NCI-H345 (cell line): ENCODE results near the gene FOXD2.
A peak's percentile ranks its signal among the peaks of the same experiment; 100 is the strongest.
"Not testable (repeated sequence)": the region's sequence is repeated elsewhere in the genome, so short reads cannot be mapped to it uniquely, and the experiment has no call there.

ENCODE experiments used
- DNase-seq: peaks from one replicate; lab custom pipeline; 2025; lab: John Stamatoyannopoulos, UW

The FOXD2 gene

DNA sequence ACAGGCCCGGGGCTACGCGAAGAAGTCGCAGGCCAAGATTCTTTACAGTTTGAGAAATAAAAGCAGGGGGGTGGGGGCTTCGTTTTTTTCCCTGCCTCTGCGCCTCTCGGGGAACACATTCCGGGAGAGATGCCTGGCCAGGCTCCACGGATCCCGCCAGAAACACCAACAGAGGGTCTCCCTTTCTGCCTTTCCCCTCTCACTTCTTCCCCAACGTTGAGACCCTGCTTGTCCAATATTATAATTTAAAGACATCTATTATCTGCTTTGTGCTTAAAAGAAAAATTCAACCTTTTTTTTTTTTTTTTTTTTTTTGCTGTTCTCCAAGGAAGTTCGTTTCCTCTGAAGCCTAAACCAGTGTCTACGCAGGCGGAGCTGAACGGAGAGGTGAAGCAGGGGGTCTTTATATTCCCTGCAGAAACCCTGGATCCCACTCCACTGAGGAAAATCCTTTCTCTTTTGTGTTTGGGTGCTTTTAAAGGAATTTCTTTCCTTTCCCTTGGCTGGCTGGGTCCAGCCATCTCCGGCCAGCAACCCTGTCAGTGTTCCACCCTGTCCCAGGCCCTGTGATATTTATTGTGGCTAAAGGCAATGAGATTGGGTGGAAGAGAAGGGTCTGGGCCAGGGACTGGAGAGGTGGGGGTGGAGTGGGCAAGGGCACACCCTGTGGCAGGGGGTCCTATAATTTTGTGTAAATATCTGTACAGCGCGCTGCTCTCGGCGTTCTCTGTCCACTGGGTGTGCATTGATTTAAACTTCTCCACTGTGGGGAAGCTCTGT is 2.2 kb downstream of the FOXD2 start:
- DNase-seq: no peak

DNA sequence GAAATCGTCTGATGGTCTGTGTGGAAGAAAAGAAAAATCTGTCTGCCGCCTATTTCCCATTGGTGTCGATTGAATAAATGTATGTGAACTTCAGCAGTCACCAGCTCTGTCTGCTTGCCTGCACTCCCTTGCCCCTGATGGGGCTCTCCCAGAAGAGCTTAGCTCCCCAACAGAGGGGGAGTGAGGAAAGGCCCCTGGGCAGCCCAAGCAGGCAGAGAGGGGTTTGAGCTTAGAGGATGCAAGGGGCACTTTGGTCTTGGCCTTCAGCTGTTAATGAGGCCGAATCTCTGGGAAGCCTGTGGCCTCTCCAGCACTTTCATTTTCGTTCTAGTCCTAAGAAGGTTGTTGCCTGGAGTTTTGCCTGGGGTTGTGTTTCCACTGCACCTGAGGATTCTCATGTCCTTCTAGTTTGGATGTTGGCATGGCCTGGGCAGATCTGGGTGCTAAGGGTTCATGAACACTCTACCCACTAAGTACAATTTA is 2.8 kb downstream of the FOXD2 start:
- DNase-seq: no peak

DNA sequence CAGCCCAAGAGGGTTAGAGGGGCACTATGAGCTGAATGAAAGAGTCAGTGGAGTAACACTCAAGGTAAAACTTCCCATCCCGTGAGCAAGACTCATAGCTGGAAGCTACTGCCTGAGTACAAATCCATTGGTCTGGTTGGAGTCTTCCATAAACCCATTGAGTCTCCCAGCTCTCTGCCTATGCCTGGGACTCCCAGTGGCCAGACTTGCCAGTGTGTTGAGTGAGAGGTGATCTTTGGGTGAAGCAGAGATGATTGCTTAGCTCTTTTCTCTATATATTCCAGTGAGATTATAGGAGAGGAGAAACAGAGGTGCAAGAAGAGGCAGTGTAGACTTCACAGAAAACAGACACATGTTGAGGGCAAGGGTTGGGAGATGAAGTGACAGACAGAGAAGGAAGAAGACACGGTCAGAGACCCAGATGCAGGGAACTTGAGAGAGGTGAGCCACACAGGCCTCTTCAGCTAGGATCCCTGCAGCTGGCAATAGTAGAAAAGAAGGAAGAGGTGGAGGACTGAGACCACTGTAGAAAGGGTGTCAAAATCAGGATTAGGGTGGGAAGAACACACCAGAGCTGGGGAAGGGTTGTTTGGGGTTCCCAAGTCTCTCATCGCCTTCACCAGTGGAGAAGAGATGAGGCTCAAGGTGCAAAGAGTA is 3.7 kb downstream of the FOXD2 start:
- no peak for DNase-seq

DNA sequence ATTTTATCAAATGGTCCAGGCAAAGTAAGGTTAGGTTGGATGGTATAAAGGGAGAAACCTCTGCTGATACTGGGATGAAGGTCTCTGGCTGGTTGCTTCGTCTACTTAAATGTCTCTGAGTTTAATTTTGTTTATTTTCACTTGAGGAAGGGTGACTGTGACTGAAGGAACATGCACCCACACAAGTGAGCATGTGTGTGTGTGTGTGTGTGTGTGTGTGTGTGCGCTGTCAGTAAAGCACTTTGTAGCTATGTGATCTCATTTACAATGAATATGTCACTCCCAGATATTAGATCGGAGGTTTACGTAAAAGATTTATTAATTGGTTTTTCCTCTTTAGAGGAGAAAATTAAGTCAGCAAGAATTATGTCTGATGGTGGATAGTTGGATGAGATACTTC is 4.4 kb downstream of the FOXD2 start:
- DNase-seq: no peak

DNA sequence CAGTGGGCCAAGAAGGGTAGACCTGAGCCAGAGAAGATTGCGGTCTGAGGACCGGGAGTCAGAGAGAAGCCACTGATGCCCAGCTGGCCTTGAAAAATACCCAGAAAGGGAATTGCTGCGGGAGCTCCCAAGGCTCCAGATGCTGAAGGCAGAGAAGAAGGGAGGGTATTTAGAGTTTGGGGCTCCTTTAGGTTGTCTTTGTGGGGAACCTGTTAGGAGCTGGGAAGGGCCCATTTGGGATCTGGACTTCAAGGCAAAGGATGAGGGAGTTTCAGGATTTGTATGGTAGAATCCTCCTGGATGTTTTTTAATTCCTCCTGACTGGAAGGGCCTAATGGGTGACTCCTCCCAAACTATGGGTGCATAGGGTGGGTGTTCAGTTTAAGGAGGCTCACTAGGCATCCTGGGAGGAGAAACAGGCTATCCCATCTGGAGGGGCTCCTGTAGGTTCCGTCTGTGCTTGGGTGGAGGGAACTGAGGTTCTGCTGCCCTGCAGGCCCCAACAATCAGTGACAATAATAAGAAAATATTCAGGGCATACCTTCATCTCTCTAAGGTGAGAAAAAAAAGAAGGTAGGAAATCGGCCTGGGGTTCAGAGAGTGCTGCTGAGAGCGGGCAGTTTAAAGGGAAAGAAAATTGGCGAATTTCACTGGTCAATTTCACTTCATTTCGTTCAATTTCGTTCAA is 5.1 kb downstream of the FOXD2 start:
- DNase-seq: no peak

DNA sequence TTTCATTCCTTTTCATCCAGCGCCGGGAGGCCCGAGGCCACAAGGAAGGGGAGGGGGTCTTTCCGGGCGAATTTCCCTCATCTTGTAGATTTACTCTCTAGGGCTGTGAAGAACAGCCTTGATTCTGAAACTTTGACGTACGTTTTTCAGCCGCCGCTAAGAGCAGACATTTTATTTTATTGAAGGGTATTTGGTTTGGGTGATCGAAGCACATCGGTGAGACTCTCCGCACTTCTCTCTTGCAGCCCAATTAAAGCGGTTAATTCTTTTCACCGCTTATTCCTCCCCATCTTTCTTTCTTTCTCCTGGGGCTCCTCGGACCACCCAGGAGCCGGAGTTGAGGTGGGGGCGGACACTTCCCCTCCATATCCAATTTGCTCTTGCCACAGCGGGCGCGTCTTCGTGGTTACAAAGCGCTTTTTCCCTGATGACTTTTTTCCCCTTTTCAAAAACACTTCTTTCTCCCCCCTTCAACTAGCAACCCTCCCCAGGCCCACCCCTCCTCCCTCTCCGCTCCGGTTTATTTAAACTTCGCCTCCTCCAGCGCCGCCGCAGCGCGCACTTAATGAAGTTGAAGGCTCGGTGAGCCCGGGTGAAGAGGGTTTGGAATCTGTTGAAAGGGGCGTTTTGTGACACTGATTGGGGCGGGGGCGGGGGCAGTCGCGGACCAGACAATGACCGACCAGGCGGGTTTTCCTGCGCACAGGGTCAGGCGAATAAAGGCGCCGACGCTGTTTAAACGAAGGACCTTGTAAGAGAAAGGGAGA is 5.9 kb downstream of the FOXD2 start:
- no peak for DNase-seq

DNA sequence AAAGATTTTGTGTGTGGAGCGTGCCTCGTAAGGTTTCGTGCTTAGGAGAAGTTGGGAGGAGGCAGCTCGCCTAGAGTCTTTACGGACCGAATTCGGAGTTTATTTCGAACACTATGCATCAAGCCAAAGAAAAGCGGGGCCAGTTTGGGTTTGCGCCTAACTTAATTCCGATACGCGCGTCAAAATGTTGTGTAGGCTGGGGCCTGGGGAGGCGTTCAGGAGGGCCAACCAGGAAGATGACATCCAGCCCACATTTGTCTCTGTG is 6.4 kb downstream of the FOXD2 start:
- no peak for DNase-seq

DNA sequence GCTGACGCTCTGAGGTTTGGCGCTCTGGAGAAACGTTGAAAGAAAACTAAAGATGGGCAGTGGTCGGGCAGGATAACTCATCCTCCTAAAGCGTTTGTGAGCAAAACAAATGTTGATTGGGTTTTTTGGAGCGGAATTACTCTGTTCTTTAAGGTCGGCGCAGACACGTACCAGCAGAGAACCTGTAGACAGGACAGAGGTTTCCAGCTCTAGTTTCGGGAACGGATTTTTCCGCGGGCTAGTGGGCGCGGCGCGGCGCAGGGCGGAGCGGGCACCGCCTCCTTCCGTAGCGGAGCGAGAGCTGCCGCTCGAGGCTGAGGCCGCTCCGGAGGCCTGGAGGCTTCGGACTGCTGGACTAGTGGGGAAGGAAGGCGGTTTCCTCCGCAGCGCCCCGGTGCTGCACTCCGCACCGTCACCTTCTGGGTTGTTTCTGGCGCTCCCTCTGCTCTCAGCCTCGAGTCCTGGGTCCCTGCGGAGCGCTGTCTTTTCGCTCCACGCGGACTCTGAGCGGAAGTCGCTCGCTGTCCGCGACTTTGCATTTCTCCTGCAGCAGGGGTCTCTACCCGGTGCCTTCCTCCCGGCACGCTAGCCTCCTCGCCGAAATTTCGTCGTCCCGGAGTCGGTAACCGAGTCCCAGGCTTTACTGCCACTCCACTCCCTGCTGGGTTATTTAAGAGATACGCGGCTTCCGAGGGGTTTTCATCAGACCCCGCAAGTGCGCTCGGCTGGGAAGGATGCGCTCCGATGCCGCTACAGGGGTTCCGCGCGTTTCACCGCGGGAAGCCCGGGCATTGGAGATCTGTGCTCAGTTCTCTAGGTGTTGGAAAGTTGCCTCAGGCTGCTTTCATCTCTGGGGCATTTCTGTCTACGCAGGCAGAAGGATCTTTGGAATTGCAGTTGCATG is 7.0 kb downstream of the FOXD2 start:
- no peak for DNase-seq

DNA sequence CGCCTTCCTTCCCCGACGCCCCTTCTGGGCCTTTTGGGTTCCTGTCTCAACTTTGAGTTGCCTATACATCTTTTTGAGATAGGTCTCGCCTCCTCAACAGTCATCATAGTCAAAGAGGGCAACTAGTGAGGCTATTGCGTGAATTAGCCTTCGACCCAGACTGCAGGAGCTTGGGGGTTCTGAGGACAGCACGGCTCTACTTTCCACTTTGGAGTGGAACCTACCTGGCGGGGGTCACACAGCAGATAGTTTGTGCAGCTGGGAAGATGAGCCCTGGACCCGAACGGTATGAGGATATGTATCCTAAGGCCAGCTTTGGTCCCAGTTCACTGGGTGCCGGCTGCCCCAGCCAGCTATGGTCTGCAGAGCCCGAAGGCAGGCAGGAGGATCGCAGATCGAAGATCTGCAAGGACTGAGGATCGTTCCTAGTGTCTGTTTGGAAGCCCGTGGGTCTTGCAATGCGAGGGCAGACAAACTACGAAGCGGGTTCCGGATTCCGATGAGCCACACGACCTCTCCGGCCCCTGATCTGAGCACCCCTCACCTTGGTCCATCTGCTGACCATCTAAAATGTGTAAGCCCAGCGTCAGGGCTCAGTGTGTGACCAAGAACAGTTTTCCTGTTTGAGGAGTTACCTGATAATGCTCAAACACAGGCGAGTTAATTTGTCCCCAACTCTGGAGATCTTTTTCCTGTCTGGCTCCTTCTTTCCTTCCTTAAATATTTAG is 8.1 kb downstream of the FOXD2 start:
- DNase-seq: no peak

DNA sequence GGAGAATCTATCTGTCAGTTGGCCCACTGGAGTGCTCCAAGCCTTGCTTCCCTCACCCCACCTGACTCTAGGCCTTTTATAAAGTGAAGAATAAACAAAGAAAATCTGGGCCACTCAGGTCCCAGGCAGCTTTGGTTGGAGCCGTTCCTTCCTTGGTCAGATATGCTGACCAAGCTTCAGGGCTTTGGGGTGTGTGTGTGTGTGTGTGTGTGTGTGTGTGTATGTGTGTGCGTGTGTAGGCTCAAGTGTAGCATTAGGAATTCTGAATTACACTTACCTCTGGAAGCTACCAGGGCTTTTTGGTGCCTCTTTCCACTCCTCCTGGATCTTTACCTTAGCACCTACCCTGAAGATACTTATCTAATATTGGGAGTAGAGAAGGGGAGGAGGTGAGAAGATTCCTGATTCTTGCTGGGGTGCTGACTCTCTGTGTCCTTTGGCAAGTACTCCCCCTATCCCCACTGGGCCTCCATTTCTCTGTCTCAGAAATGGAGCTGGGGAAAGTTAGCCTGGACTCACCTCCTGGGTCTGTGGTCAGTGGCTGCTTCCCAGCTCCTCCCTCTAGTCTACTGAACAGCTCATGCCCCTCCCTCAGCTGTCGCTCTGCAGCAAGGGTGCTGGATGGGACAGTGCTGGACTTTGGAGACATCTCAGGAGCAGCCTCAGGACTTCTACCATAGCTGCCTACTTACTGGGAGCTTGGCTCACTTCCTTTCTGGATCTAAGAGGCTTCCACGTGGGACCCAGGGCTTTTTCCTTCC is 10.8 kb downstream of the FOXD2 start:
- DNase-seq: no peak

DNA sequence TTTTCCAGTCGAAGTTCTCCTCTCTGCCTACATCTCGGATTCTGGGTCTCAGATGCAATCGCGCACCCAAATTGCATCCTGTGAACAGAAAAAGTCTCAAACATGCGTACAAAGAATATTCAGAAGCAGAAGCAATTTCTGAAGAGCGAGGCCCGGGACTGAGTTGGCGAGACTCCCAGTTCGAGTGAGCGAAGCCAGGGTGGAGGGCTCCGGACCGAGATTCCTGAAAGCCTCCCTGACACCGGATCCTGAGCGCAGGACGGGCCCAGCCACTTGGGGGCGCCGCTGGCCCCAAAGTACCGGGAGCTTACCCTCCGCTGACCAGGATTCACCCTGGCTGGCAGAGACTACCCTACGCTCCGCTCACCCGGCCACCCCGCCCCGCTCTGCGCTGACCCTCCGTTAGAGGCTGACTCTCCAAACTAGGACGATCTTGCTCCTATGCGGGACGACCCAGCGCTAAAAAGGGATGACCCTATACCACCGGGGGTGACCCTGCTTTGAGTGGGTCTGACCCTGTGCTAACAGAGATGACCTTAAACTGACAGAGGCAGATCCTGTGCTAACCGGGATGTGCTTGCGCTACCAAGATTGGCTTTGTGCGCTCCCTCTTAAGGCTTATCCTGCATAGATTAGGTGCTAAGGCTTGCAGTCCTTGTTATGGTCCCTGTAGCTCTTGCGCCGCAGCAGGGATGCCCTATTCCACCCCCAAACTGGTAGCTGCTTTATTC is 12.1 kb downstream of the FOXD2 start:
- no peak for DNase-seq

DNA sequence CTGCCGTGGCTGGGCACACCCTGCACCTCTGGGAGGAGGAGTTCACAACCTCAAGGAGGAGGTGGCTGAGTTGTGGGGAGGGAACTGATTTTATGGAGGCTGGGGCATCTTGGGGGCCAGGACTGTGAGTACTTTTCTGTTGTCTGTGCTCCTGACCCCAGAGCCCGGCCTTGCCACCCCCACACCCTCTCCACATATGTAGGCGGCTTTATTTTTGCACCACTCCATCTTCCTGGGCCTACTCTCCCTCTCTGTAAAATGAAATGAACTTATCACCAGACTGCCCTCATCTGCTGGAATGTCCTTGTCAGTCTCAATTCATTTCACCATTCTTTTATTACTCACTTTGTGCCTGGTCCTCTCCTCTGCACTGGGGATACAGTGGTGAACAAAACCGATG is 12.8 kb downstream of the FOXD2 start:
- no peak for DNase-seq

DNA sequence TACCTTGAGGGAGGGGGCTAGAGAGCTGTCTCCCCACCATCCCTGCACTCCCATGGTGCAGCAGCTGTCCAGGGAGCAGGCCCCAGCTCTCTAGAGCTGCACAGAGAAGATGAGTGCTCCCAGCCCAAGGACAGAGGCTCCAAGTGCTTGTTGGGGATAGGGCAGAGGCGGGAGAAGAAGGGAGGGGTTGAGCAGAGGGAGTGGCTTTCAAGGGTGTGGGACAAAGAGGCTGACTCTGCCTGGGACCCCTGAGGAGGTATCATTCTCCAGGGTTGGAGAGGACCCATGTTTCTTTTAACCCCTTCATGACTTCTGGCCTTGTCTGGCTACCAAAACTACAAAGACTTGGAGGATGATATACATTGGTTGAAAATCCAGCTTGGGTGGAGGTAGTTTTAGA is 14.6 kb downstream of the FOXD2 start:
- peak; percentile 14 for DNase-seq

DNA sequence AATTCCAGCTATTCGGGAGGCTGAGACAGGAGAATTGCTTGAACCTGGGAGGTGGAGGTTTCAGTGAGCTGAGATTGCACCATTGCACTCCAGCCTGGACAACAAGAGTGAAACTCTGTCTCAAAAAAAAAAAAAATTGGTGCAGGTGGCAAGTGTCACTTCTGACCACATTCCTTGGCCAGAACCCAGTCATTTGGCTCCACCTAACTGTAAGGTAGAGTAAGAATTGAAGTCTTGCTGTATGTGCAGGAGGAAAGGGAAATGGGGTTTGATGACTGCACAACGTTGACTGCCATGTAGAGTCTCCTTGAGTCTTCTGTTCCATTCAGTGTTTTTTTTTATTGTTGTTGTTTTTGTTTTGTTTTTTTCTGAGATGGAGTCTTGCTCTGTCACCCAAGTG is 16.1 kb downstream of the FOXD2 start:
- DNase-seq: not testable (repeated sequence)

DNA sequence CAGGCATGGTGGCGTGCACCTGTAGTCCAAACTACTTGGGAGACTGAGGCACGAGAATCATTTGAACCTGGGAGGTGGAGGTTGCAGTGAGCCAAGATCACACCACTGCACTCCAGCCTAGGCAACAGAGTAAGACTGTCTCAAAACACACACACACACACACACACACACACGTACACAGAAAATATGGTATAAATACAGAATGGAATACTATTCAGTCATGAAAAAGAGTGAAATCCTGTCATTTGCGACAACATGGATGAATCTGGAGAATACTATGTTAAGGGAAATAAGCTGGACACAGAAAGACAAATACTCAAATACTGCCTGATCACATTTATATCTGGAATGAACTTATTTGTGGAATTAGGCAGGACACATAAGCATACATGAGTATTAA is 18.4 kb downstream of the FOXD2 start:
- DNase-seq: no peak

DNA sequence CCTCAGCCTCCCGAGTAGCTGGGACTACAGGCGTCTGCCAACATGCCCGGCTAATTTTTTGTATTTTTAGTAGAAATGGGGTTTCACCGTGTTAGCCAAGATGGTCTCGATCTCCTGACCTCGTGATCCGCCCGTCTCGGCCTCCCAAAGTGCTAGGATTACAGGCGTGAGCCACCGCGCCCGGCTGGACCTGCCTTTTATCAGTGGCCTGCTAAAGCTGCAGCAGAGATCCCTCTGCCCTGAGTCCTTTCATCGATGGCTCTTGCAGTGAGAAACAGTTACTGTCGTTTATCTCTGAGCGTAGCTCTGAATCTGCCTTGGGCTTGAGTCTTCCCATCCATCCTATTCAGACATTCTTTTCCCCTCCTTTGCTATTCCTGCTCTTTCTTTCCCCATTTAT is 19.7 kb downstream of the FOXD2 start:
- not testable (repeated sequence) for DNase-seq

DNA sequence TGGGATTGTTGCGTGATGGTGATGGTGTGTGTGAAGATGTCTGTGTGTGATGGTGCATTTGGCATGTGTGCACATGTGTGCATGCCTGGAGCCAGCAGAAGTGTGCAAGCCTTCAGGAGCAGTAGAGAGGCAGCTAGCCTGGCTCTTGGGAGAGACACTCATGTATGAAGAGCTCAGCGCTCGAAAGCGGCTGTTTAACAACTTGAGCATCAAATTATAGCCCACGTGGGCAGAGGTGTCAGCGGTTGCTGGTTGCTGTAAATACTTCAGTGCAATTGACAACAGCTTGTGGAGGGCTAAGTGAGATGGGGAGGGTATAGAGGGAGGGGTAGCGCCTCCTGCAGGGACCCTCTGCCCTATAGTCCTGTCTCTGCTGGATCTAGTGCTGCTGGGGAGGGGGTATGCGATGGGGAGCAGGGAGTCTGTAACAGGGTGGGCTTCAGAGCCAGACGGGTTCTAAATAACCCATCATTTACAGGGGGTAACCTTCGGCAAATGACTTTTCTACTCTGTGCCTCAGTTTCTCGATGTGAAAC is 21.5 kb downstream of the FOXD2 start:
- DNase-seq: peak; percentile 78

DNA sequence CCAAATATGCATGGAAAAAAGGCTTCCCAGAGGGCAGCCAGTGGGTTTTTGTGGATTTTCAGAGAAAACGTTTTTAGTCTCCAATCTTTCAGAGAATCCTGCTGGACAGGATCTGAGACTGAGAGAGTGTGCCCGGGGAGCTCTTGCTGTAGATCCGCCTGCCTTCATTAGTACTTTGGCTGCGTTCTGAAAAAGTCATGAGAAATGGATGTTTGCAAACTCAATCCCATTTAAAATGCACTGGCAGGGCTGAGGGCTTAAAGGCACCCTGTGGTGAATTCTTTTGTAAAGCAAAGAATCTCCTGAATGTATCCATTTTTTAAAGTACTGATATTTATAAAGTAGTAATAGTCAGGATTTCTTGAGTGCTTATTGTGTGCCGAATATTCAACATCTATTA is 22.2 kb downstream of the FOXD2 start:
- no peak for DNase-seq

DNA sequence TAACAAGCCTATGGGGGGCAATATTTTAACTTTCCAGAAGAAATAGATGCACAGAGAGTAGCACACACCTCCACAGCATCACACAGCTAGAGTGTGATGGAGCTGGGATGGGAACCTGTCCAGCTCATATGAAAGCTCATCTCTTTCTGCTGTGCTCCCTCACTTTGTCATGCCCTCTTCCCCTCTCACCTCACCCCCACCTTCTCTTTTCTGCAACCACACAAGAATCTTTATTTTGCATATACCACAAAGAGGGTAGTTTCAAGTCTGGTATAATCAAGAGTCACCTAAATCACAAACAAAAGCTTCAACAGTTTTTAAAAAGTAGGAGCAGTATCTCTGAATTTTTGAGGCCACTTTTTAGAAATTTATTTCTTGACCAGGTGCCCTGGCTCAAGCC is 22.6 kb downstream of the FOXD2 start:
- DNase-seq: no peak
